ENCODE measurements around the gene VPS11. TPM values are rescaled to one million over a fixed set of nuclear protein-coding genes. Genes with fewer than 3 reads are reported as not detected.

The VPS11 gene
- total RNA-seq, 1 experiment from 2014 or later = 43.2 TPM

- H3K27me3 Mint-ChIP-seq (ENCODE audit: insufficient read depth, unreplicated experiment) = no peaks in the 10 kb centered on the region
- peaks cover 87% of the 10 kb centered on the region for H3K4me1 ChIP-seq
- no peak overlapping the region for H3K4me3 ChIP-seq (ENCODE audit: low read depth, low read length)
- H3K27me3 ChIP-seq (replicated peaks; ENCODE audit: control insufficient read depth, insufficient read depth, low read length) = no peaks in the 10 kb centered on the region
- peaks cover 90% of the 10 kb centered on the region for H3K36me3 Mint-ChIP-seq (ENCODE audit: insufficient read depth, unreplicated experiment)
- TF ChIP-seq CTCF (IDR thresholded peaks at IDR 0.05; ENCODE audit: insufficient read depth in 1 of 2, low read depth in 1 of 2, low read length in 1 of 2, severe bottlenecking in 1 of 2, unreplicated experiment in 1 of 2) = no peak
- no peaks in the 10 kb centered on the region for H3K9me3 ChIP-seq
- POLR2A ChIA-PET = no interaction called here
- peak overlapping the region; percentile 11 for H3K27ac Mint-ChIP-seq (ENCODE audit: unreplicated experiment)
- H3K9me3 Mint-ChIP-seq (ENCODE audit: unreplicated experiment) = no peaks in the 10 kb centered on the region
- peaks cover 22% of the 10 kb centered on the region for H3K36me3 ChIP-seq (ENCODE audit: control insufficient read depth, insufficient read depth, low read length)
- TSS peak; percentile 4 for BruUV-seq (replicated peaks)
- intact Hi-C loops (cut with micrococcal nuclease; ENCODE audit: unreplicated experiment) = no loop called here
- no peak for DNase-seq
- peaks cover 69% of the 10 kb centered on the region for H3K4me1 Mint-ChIP-seq (ENCODE audit: low read depth, unreplicated experiment)
- CTCF ChIA-PET = interaction anchor here (0.5 kb wide), 1 partner anchor 337 kb away, joined by 3 read pairs; no protein-coding TSS in a partner anchor
- H3K4me3 Mint-ChIP-seq (ENCODE audit: unreplicated experiment) = peak overlapping the region; percentile 7
Measured at GRCh38 chr11:119024430-119025098, 43.1 kb upstream of the VPS11 start.

- no peak overlapping the region for H3K4me3 ChIP-seq (ENCODE audit: low read depth, low read length)
- Mint-ChIP-seq H3K27me3 (ENCODE audit: insufficient read depth, unreplicated experiment) (no peaks in the 10 kb centered on the region), H3K36me3 (ENCODE audit: insufficient read depth, unreplicated experiment) (peaks cover 90% of the 10 kb centered on the region), H3K9me3 (ENCODE audit: unreplicated experiment) (no peaks in the 10 kb centered on the region), H3K4me1 (ENCODE audit: low read depth, unreplicated experiment) (peaks cover 70% of the 10 kb centered on the region), H3K27ac (ENCODE audit: unreplicated experiment) (peak overlapping the region; percentile 11), H3K4me3 (ENCODE audit: unreplicated experiment) (no peak overlapping the region)
- no peak for DNase-seq
- CTCF ChIA-PET = no interaction called here
- H3K9me3 ChIP-seq = no peaks in the 10 kb centered on the region
- no peaks in the 10 kb centered on the region for H3K27me3 ChIP-seq (replicated peaks; ENCODE audit: control insufficient read depth, insufficient read depth, low read length)
- TF ChIP-seq CTCF (IDR thresholded peaks at IDR 0.05; ENCODE audit: insufficient read depth in 1 of 2, low read depth in 1 of 2, low read length in 1 of 2, severe bottlenecking in 1 of 2, unreplicated experiment in 1 of 2) = no peak
- H3K36me3 ChIP-seq (ENCODE audit: control insufficient read depth, insufficient read depth, low read length) = peaks cover 22% of the 10 kb centered on the region
- peaks cover 82% of the 10 kb centered on the region for H3K4me1 ChIP-seq
- BruUV-seq (replicated peaks) = no TSS peak
- intact Hi-C loops (cut with micrococcal nuclease; ENCODE audit: unreplicated experiment) = no loop called here
- POLR2A ChIA-PET = no interaction called here
Measured at GRCh38 chr11:119025099-119025473, 42.5 kb upstream of the VPS11 start.

GRCh38 chr11:119025541-119025940, 42.1 kb upstream of the VPS11 start:
- Mint-ChIP-seq H3K27ac (ENCODE audit: unreplicated experiment) (peak overlapping the region; percentile 11), H3K4me1 (ENCODE audit: low read depth, unreplicated experiment) (peaks cover 68% of the 10 kb centered on the region), H3K36me3 (ENCODE audit: insufficient read depth, unreplicated experiment) (peaks cover 90% of the 10 kb centered on the region), H3K9me3 (ENCODE audit: unreplicated experiment) (no peaks in the 10 kb centered on the region), H3K27me3 (ENCODE audit: insufficient read depth, unreplicated experiment) (no peaks in the 10 kb centered on the region), H3K4me3 (ENCODE audit: unreplicated experiment) (no peak overlapping the region)
- DNase-seq = no peak
- no TSS peak for BruUV-seq (replicated peaks)
- no peak overlapping the region for H3K4me3 ChIP-seq (ENCODE audit: low read depth, low read length)
- H3K36me3 ChIP-seq (ENCODE audit: control insufficient read depth, insufficient read depth, low read length) = peaks cover 21% of the 10 kb centered on the region
- CTCF ChIA-PET = no interaction called here
- no peaks in the 10 kb centered on the region for H3K27me3 ChIP-seq (replicated peaks; ENCODE audit: control insufficient read depth, insufficient read depth, low read length)
- TF ChIP-seq CTCF (IDR thresholded peaks at IDR 0.05; ENCODE audit: insufficient read depth in 1 of 2, low read depth in 1 of 2, low read length in 1 of 2, severe bottlenecking in 1 of 2, unreplicated experiment in 1 of 2) = no peak
- POLR2A ChIA-PET = no interaction called here
- H3K9me3 ChIP-seq = no peaks in the 10 kb centered on the region
- intact Hi-C loops (cut with micrococcal nuclease; ENCODE audit: unreplicated experiment) = no loop called here
- H3K4me1 ChIP-seq = peaks cover 82% of the 10 kb centered on the region
